C4-2B (cell line): ENCODE results near the gene IL17REL.

Source experiments
- CTCF ChIP-seq: fragments of 450-650 bp; conservative IDR thresholded peaks from 2 replicates; pipeline ENCODE4 v1.5.1; 2017; ENCODE audit warnings: mild to moderate bottlenecking
- ZFX ChIP-seq: fragments of 450-650 bp; IDR thresholded peaks from 2 replicates; pipeline ENCODE4 v1.6.1; 2017

- TF ChIP-seq CTCF = no peak
- TF ChIP-seq ZFX = no peak
Observed at GRCh38 chr22:50048061-50048765, 35.6 kb upstream of the IL17REL start.
